OCI-LY3 (cell line): ENCODE data around the gene ATP2B3.

Source experiments
- EZH2phosphoT487 ChIP-seq: fragments of 200-600 bp; shearing (Covaris generic); IDR thresholded peaks from 2 replicates; pipeline ENCODE4 v1.6.1; 2018; ENCODE audit warnings: antibody characterized with exemption, mixed run types, low read depth
- TF ChIP-seq, protein P1 (sequence below): fragments of 200-600, 300-600 bp; sonication (generic); IDR thresholded peaks from 2 replicates; pipeline ENCODE4 v1.5.1; 2014; ENCODE audit warnings: antibody characterized with exemption, low read length, low read depth

GRCh38 chrX:153514259-153514658 lies 3.2 kb upstream of the ATP2B3 start:
- TF ChIP-seq, protein P1, sequence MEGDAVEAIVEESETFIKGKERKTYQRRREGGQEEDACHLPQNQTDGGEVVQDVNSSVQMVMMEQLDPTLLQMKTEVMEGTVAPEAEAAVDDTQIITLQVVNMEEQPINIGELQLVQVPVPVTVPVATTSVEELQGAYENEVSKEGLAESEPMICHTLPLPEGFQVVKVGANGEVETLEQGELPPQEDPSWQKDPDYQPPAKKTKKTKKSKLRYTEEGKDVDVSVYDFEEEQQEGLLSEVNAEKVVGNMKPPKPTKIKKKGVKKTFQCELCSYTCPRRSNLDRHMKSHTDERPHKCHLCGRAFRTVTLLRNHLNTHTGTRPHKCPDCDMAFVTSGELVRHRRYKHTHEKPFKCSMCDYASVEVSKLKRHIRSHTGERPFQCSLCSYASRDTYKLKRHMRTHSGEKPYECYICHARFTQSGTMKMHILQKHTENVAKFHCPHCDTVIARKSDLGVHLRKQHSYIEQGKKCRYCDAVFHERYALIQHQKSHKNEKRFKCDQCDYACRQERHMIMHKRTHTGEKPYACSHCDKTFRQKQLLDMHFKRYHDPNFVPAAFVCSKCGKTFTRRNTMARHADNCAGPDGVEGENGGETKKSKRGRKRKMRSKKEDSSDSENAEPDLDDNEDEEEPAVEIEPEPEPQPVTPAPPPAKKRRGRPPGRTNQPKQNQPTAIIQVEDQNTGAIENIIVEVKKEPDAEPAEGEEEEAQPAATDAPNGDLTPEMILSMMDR: no peak
- TF ChIP-seq EZH2phosphoT487: no peak
